GM12865 (cell line): ENCODE results near the gene IFT172.
A peak's percentile ranks its signal among the peaks of the same experiment; 100 is the strongest.

Source experiments
- DNase-seq: peaks from one replicate; pipeline ENCODE4 v3.0.0; 2010; ENCODE audit warnings: low read depth
- H3K4me3 ChIP-seq: 2 replicates; pipeline ENCODE4 v1.5.1; 2011; ENCODE audit warnings: mild to moderate bottlenecking, low read depth, low read length, control low read depth
- TF ChIP-seq, protein P1 (sequence below): IDR thresholded peaks from 2 replicates; pipeline ENCODE4 v1.5.1; 2011; ENCODE audit warnings: low read length, control low read depth, low read depth, inconsistent platforms; ENCODE audit not compliant: insufficient read depth; ENCODE audit errors: missing control alignments

The IFT172 gene

DNA sequence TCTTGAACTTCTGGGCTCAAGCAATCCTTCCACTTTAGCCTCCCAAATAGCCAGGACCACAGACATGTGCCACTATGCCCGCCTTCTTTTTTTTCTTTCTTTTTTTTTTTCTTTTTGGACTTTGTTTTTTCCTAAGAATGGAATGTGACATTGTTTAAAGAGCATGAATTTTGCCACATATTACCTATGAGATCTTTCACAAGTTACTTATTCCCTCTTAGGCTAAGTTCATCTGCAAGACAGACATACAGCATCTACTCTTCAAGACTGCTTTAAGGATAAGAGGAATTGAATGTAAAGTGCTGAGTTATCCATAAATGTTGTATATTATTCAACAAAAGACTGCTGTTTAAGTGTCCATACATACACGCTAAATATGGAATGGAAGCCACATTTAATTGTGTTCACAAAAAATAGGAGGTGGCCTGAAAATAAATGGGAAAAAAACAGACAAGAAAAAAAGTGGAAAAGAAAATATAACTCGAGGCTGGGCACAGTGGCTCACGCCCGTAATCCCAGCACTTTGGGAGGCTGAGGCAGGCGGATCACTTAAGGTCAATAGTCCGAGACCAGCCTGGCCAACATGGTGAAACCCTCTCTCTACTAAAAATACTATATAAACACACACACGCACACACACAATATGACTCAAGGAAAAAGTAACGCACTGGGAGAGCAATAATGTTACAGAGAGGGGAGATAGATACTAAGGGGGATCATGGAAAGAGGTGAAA, 77.0 kb downstream of the IFT172 start:
- no peak for DNase-seq
- no peak overlapping the region for H3K4me3 ChIP-seq
- TF ChIP-seq, protein P1, sequence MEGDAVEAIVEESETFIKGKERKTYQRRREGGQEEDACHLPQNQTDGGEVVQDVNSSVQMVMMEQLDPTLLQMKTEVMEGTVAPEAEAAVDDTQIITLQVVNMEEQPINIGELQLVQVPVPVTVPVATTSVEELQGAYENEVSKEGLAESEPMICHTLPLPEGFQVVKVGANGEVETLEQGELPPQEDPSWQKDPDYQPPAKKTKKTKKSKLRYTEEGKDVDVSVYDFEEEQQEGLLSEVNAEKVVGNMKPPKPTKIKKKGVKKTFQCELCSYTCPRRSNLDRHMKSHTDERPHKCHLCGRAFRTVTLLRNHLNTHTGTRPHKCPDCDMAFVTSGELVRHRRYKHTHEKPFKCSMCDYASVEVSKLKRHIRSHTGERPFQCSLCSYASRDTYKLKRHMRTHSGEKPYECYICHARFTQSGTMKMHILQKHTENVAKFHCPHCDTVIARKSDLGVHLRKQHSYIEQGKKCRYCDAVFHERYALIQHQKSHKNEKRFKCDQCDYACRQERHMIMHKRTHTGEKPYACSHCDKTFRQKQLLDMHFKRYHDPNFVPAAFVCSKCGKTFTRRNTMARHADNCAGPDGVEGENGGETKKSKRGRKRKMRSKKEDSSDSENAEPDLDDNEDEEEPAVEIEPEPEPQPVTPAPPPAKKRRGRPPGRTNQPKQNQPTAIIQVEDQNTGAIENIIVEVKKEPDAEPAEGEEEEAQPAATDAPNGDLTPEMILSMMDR, result no peak

DNA sequence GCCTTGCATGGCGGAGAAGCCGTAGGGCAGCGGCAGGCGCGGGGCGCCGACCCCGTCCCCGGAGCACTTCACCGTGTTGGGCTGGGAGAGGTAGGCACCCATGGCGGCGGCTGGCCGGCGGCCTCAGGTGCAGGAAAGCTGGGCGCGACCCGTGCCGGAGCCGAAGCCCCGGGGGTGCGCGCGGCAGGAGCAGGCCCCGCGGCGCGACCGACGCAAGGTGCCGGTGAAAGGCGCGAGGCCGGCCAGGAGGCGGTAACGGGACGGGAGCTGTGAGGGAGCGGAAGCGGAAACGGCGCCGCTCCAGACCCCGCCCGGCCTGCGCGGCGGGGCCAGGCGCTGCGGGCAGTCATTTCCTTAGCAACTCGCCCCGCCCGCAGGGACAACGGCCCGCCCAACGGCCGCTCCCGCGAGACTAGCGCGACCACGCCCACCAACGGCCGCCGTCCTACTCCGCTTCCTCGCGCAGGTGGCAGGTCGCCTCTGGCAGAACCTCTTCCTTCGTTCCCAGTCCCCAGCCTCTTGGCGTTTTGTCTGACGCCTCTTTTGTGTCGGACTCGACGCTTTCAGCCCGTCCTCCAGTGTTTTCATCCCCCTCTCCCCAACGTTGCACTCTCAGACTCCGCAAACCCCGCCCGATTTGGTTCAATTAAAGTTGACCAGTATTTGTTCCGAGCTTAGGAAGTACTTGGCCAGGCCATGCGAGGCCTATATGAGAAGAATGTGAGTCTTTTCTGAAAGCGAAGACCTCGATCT, 80.0 kb downstream of the IFT172 start, which contains the start of gene PPM1G:
Gene PPM1G, minus strand, starts transcription at position 271 of the 753 bp plus-strand sequence. Its CDS starts 169 bp downstream, at position 102.
- peak within 1 kb of the TSS; percentile 90 for H3K4me3 ChIP-seq
- peak; percentile 97 for DNase-seq

DNA sequence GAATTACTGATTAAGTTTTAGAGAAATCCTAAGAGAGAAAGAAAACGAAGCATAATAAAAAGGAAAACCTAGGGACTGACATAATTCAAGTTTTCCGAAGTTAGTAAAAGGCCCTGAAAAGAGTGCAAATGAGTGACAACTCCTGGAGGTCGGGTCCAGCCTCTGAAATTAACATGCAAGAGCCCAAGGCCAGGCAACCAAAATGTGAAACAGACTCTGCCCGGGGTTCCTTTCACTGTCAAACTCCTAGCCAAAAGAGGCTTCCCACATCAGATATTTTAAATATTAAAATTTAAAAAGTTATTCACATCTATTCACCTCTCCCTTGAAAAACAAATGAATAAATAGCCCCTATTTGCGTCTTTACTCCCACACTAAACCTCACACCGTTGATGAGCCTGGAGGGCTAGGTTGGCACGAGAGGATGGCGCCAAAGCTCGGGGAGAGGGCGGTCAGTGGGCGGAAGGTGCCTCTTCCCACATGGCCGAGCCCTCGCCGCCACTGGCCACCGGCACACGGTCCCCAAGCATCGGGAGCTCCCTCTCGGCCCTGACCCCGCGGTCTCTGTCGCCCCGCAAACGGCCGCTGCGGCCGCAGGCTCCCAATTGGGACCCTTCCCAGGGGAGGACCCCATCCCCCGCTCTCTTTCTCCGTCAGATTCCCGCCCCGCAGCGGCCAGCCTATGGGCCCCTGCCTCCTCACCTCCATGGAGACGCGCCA, 80.8 kb downstream of the IFT172 start:
- peak overlapping the region; percentile 90 for H3K4me3 ChIP-seq
- DNase-seq, result peak; percentile 39
- TF ChIP-seq, protein P1, result no peak

More for the DNA sequence above, 80.0 kb downstream of the IFT172 start, which contains the start of gene PPM1G:
- TF ChIP-seq, protein P1, result no peak

DNA sequence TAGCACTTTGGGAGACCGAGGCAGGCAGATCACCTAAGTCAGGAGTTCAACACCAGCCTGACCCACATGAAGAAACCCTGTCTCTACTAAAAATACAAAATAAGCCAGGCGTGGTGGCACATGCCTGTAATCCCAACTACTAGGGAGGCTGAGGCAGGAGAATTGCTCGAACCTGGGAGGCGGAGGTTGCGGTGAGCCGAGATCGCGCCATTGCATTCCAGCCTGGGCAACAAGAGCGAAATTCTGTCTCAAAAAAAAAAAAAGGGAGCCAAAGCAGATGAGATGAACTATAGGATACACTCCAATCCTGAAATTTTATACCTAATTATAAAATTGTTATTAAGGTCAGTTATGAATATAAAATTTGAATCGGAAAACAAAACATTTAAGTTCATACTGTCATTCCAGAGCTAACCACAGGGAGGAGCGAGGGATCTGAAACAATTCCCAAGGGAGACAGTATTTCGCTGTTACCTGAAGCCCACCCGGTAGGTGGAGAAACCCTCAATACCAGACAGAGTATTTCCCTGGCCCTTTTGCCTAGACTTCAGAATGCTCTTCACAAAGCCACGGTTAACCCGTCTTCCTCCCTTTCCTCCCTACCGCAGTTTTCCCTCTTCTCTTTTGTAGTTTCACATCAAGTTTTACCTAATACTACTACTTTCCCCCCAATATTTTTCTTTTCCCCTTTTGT, 81.6 kb downstream of the IFT172 start:
- peak overlapping the region; percentile 90 for H3K4me3 ChIP-seq
- TF ChIP-seq, protein P1, result peak; percentile 22
- peak; percentile 49 for DNase-seq

DNA sequence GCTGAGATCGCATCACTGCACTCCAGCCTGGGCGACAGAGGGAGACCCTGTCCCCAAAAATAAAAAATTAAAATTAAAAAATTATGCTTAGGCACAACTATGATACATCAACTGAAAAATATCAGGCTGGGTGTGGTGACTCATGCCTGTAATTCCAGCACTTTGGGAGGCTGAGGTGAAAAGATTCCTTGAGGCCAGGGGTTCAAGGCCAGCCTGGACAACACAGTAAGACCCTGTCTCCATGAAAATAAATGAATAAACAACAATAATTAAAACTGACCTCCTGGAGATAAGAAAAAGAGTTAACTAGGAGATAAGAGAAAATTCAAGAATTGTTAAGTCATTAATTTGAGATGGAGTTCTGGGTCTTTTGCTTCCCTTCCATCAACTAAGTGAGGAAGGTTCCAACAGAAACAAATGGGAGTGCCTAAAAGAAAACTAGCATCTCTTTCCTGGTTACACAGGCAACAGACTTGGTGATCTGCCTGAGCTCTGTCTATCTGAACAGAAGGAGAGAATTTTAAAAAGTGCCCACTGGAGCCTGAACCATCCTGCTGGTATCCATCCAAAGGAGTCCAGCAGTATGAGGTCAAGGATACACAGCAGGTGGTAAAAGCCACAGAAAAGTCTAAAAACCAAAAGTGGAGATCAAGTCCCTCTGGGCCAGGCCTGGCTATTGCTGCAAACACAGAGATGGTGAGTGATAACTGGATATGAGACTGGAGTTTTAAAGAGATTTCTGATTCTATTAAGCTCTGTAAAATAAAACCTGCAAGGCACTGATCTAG, 89.0 kb downstream of the IFT172 start:
- TF ChIP-seq, protein P1, result no peak
- no peak overlapping the region for H3K4me3 ChIP-seq
- no peak for DNase-seq
